HG03159 (cell line): ENCODE results near the gene TRIM47.

Experiments used
- ATAC-seq: cut with Tn5 transposase; IDR thresholded peaks from one replicate; pipeline ENCODE4 v1.9.1; 2021; ENCODE audit warnings: mild to moderate bottlenecking, moderate library complexity; ENCODE audit not compliant: unreplicated experiment

The TRIM47 gene

GRCh38 chr17:75834279-75834920, 44.0 kb downstream of the TRIM47 start:
- no peak for ATAC-seq

GRCh38 chr17:75832652-75833400, 45.6 kb downstream of the TRIM47 start:
- ATAC-seq = no peak

GRCh38 chr17:75832164-75832651, 46.2 kb downstream of the TRIM47 start:
- no peak for ATAC-seq

DNA sequence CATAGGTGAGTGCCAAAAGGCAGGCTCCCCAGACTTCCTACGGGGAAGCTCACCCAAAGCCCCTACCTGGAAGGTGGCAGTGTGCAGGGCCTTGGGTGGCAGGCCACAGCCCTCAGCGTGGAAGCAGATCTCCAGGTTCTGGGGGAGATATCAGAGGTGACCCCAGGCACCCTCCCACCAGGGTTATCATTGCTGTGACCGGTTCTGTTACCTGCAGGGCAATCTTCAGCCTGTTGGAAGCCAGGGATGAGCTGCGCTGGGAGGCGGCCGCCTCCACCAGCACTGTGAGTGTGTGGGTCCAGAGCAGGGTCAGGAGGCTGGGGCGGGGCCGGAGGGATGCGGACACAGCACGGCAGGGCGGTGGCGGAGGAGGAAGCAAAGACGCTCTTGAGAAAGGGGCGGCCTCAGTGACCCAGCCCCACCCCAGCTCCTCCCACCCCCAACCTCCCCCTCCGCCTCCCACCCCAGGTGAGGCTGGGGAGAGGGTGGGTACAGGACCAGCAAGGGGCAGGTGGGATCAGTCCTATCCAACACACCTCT, 47.3 kb downstream of the TRIM47 start:
- ATAC-seq = no peak

DNA sequence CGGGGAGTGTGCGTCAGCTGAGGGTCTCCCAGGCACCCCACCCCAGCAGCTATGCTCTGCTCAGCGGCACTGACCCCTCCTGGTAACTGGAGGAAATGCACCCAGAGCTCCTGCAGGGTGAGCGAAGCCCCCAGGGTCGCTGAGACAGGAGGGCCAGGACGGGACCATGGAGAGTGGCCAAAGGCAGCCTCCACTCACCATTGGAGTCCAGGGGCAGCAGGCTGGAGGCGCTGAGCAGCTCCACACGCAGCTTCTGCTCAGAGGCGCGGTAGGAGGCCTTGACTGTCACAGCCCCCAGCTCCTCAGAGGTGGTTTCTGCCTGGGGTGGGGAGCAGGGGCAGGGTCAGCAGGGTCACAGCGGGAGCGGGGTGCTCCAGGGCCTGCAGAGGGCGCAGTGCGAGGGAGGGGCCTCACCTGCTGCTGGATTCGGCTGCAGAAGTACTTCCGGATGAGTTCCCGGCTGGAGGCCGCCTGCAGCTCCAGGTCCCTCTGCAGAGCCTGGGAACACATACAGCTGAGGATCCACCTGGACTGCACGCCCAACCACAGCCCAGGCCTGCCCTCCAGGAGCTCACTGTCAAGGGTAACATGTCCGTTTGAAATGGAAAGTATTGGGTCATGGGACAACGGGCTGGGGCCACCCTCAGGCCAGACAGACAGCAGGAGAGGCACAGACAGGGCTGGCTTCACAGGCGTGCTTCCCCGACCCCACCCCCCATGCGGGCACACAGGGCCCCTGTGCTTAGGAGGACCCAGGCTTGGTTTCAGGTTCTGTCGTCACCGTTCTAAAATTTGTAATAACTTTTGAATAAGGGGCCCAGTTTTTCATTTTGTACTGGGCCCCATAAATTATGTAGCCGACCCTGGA, 48.0 kb downstream of the TRIM47 start:
- no peak for ATAC-seq

DNA sequence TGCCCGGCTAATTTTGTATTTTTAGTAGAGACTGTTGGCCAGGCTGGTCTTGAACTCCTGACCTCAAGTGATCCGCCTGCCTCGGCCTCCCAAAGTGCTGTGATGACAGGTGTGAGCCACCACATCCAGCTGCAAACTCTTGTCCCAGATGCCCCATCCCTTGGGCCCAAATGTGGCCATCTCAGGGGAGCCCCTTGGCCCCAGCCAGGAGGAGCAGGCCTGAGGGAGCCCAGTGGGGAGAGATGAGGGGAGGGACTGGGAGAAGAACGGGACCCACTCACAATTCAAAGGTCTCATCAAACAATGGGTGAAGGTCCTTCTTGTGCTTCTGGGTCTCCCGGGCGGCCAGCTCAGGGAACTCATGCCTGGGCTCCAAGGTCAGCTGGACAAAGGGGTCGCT, 48.6 kb downstream of the TRIM47 start:
- ATAC-seq = no peak

- no peak for ATAC-seq
These were observed 49.6 kb downstream of the TRIM47 start for GRCh38 chr17:75828741-75829140.

- ATAC-seq = no peak
These were observed 50.3 kb downstream of the TRIM47 start for GRCh38 chr17:75828076-75828400.

DNA sequence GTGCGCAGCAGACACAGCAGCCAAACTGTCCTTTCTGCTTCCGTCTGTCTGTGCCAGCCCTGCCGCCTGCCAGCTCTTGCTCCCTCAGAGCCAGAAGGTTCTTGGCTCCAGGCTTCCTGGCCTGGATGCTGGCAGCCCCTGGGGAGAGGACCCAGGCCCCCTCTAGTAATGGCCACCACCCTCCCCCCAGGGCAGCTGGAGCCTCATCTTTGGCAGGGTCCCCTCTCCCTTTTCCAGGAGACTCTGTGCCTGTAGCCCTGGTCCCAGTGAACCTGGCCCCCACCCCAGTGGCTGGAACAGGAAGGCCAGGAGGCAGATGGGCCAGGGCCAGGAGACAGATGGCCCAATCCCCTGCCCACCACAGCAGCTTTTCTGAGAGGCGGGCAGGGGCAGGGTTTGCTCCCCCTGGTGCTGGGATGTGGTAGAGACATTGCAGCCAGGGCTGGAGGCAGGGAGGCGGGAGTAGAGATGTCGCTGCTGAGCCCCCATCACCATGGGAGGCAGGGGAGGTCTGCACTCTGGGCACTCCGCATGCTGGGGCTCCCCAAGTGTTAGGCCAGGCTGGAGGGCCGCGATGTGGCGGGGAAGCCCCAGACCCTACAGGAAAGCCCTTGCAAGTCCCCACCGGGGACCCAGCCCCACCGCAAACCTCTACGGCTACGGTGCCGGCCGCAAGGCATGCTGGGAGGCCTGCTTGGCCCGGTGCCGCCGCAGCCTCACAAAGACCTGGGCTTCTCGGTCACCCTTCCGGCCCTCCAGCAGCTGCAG, 50.9 kb downstream of the TRIM47 start:
- ATAC-seq = no peak

DNA sequence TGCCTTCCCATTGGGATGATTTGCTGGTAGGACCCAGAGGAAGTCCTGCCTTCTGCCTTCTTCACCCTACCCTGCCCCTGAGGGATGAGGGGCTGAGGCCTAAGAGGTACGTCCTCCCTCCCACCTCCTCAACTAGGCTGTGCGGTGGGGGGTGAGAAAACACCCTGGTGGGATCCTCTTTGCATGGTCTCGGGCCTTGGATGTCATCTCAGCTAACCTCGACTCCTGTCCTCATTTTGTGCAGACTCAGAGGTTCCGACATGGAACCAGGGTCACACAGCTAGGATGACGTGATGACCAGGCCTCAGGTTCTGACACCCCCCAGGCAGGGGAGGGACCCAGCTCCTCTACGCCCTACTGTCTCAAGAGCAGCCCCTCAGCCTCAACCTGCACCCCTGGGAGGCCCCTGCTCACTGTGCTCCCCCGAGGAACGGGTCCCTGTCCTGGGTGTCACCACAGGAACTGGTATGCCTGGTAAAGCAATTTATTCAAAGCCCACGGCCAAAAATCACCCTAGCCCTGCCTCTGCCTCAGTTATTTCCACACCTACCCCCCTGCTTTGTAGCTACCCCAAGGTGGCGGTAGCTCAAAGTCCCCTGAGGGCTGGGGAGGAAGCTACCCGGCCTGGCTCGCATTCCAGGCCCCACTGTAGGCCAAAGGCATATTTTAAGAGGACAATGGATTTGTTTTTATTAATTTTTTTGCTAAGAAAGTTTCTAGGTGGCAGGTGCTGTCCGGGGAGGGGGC, 51.6 kb downstream of the TRIM47 start:
- no peak for ATAC-seq

GRCh38 chr17:75825748-75826370, 52.5 kb downstream of the TRIM47 start:
- no peak for ATAC-seq

DNA sequence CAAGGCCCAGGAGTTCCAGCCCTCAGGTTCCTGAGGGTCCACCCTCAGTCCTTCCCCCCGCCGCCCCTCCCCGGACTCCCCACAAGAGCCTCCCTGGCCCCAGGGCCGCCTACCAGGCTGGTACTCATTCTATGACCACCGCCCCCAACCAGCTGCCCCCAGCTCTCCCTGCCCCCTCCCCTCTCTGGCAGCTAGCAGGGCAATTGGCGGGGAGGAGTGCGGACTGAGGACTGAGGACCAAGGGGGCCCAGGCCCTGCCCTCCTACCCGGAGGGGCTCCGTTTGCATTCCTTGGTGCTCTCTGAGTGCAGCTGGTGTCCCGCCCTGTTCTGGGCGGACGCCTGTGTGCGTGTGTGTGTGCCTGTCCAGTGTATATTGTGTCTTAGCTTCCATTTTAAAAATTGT, 53.2 kb downstream of the TRIM47 start:
- no peak for ATAC-seq

DNA sequence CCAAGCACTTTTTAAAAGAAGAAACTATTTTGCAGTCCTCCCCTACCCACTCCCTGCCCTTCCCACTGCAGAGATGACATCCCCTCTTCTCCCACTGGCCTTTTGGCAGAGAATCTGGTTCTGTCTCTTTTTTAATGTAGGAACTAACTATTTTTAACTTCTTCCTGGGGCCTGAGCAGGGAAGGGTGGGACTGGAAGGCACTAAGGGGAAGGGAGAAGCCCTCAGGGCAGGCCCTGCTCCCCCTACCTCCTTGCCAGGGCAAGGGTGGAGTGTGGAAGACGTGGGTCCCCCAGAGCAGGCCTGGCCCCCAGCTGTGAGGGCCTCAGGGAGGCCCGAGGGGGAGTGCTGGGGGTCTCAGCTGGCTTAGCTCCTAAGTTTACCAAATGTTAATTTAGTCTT, 53.7 kb downstream of the TRIM47 start:
- no peak for ATAC-seq
